ENCODE data around the gene ATF4. TPM values are rescaled to one million over a fixed set of nuclear protein-coding genes. Genes with fewer than 3 reads are reported as not detected.

The ATF4 gene
- total RNA-seq, 1 experiment from 2014 or later = 488 TPM

DNA sequence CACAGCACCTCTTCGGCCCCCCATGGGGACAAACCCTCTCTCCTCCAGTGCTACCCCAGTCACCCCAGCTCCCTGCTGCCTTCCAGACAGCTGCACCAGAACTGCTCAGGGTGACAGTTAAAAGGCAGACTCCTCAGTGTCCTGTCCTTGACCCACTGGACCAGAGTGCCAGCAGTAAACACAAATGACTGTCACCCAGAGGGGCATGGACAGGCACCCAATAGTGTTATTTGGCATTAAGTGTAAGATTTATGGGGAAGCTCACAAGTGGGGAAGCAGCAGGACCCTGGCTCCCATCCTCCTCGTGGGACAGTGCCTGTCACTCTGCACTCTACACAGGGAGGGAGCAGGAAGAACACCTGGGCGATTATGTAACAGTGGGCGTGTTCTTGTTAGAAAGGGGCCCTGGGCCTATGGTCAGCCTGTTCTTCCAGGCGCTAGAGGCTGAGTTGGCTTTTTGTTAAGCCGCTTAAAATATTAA is 7.2 kb downstream of the ATF4 start:
- Histone ChIP-seq H3K27me3 (ENCODE audit: insufficient read depth, low read depth) (no peaks in the 10 kb centered on the region), H3K36me3 (ENCODE audit: low read depth) (peaks cover 24% of the 10 kb centered on the region), H3K9me3 (ENCODE audit: insufficient read depth, low read depth) (no peaks in the 10 kb centered on the region), H3K4me3 (no peak overlapping the region), H2AFZ (no peak overlapping the region), H3K9me2 (ENCODE audit: insufficient read depth) (no peaks in the 10 kb centered on the region), H3K4me1 (replicated peaks; ENCODE audit: insufficient read depth) (peaks cover 47% of the 10 kb centered on the region), H3K79me2 (ENCODE audit: low read depth) (peaks cover 49% of the 10 kb centered on the region), H3F3A (ENCODE audit: insufficient read depth, low read depth) (peaks cover 89% of the 10 kb centered on the region), H3K27ac (0 out of 2 replicates have a peak overlapping the region, but pooled peaks have one; percentile 19), H3K4me2 (peak overlapping the region; percentile 60; the same call in 1 of the 2 replicates), H4K20me1 (ENCODE audit: insufficient read depth) (peaks cover 67% of the 10 kb centered on the region)
- no peak for TF ChIP-seq EZH2 (IDR thresholded peaks at IDR 0.05; ENCODE audit: low read depth)
- TF ChIP-seq, protein P1, sequence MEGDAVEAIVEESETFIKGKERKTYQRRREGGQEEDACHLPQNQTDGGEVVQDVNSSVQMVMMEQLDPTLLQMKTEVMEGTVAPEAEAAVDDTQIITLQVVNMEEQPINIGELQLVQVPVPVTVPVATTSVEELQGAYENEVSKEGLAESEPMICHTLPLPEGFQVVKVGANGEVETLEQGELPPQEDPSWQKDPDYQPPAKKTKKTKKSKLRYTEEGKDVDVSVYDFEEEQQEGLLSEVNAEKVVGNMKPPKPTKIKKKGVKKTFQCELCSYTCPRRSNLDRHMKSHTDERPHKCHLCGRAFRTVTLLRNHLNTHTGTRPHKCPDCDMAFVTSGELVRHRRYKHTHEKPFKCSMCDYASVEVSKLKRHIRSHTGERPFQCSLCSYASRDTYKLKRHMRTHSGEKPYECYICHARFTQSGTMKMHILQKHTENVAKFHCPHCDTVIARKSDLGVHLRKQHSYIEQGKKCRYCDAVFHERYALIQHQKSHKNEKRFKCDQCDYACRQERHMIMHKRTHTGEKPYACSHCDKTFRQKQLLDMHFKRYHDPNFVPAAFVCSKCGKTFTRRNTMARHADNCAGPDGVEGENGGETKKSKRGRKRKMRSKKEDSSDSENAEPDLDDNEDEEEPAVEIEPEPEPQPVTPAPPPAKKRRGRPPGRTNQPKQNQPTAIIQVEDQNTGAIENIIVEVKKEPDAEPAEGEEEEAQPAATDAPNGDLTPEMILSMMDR (conservative IDR thresholded peaks at IDR 0.05) = no peak
- ChIA-PET POLR2A (ENCODE audit: unreplicated experiment) (interaction anchor here (0.9 kb wide), 1 partner anchor 38 kb away, joined by 5 read pairs; no protein-coding TSS in a partner anchor), CTCF (interaction anchor here (0.6 kb wide), 1 partner anchor 195 kb away, joined by 4 read pairs; no protein-coding TSS in a partner anchor)
- intact Hi-C loops (cut with micrococcal nuclease; ENCODE audit: unreplicated experiment) = loop anchor here (5.0 to 10.0 kb wide), 3 partner anchors 283 to 760 kb away; partner anchors contain the start of gene PDGFB
- BruUV-seq (replicated peaks) = no TSS peak
- DNase-seq = peak; percentile 52 to 75

DNA sequence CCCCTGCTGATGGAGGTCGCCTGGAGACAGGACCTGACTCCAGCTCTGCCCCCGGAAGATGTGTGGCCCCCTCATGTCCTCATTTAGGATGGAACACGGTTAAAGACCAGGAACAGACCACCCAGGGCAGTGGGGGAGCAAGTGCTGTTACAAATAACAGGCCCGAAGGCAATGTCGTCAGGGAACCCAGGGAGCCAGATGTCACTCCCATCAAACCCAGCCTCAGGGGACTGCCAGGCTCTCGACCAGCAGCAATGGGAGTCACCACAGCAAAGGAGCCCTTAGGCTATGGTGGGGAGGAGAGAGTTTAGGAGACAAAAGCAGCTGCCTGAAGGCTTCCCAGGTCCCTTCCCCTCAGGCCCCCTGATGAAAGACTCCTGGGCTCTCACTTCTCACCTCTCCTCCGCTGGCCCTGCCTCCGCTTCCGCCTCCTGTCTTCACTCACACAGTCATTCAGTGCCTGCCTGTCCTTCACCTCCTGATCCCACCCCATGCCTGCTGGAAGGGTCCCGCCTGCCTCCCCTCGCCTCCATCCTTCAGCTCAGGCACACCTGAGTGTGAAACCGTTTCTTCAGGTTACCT is 7.8 kb downstream of the ATF4 start:
- intact Hi-C loops (cut with micrococcal nuclease; ENCODE audit: unreplicated experiment) = loop anchor here (2.0 to 10.0 kb wide), 4 partner anchors 33 to 761 kb away; partner anchors contain the start of gene PDGFB
- Histone ChIP-seq H2AFZ (no peak overlapping the region), H3K9me2 (ENCODE audit: insufficient read depth) (no peaks in the 10 kb centered on the region), H3K27me3 (ENCODE audit: insufficient read depth, low read depth) (no peaks in the 10 kb centered on the region), H3K79me2 (ENCODE audit: low read depth) (peaks cover 42% of the 10 kb centered on the region), H3K4me3 (no peak overlapping the region), H4K20me1 (ENCODE audit: insufficient read depth) (peaks cover 61% of the 10 kb centered on the region), H3K4me1 (replicated peaks; ENCODE audit: insufficient read depth) (peaks cover 40% of the 10 kb centered on the region), H3F3A (ENCODE audit: insufficient read depth, low read depth) (peaks cover 83% of the 10 kb centered on the region), H3K27ac (no peak overlapping the region), H3K36me3 (ENCODE audit: low read depth) (peaks cover 18% of the 10 kb centered on the region), H3K9me3 (ENCODE audit: insufficient read depth, low read depth) (no peaks in the 10 kb centered on the region), H3K4me2 (peak overlapping the region; percentile 60)
- TF ChIP-seq, protein P1 (conservative IDR thresholded peaks at IDR 0.05) = no peak
- TF ChIP-seq EZH2 (IDR thresholded peaks at IDR 0.05; ENCODE audit: low read depth) = no peak
- BruUV-seq (replicated peaks) = no TSS peak
- DNase-seq = peak in 1 of 2 experiments; percentile 17
- CTCF ChIA-PET = interaction anchor here (0.8 to 1.2 kb wide), 5 partner anchors 32 to 358 kb away, joined by 3 to 8 read pairs (median 5); partner anchors contain the start of gene TAB1
- POLR2A ChIA-PET (ENCODE audit: unreplicated experiment) = interaction anchor here (0.9 kb wide), 1 partner anchor 38 kb away, joined by 5 read pairs; no protein-coding TSS in a partner anchor

DNA sequence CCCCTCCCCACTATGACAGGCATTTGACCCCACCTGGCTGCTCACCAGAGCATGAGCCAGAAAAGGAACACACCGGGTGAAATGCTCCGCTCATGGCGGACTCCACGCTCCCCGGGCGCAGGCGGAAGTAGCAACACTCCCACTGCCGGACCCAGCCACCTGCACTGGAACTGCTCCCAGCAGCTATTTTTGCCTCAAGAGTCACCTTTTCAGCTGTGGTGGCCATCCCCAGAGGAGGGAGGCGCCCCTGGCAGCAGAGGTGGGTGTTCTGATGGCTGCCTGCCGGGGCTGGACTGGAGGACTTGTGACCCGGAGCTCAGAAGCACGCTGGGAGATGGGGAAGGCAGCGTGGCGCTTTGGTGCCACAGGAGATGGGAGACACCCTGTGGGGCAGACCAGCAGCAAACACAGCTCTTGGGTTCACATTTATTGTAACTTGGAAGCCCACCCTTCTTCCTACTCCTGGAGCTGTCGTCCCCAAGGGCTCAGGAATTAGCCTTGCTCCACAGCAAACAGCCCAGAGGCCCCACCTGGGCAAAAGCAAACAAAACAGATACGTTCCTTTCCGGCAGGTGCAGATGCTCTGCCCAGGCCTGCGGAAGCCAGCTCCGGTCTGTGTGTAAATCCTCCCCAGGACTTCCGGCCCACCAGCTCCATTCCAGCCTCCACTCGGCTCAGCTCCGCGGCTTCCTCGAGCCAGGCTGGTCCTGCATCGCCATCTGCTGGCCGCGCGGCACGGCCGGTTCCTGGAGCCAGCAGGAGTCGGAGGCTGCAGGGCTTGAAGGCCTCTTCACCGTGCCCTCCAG is 8.5 kb downstream of the ATF4 start:
- no peaks in the 10 kb centered on the region for H3K9me3 ChIP-seq (ENCODE audit: insufficient read depth, low read depth)
- no peak overlapping the region for H3K27ac ChIP-seq
- peak; percentile 87 to 91 for DNase-seq
- peaks cover 37% of the 10 kb centered on the region for H3K4me1 ChIP-seq (replicated peaks; ENCODE audit: insufficient read depth)
- peaks cover 81% of the 10 kb centered on the region for H3F3A ChIP-seq (ENCODE audit: insufficient read depth, low read depth)
- H3K27me3 ChIP-seq (ENCODE audit: insufficient read depth, low read depth) = no peaks in the 10 kb centered on the region
- H3K4me2 ChIP-seq = peak overlapping the region; percentile 60
- POLR2A ChIA-PET (ENCODE audit: unreplicated experiment) = interaction anchor here (0.5 to 0.6 kb wide), 5 partner anchors 15 to 1331 kb away, joined by 3 to 8 read pairs (median 5); no protein-coding TSS in a partner anchor
- intact Hi-C loops (cut with micrococcal nuclease; ENCODE audit: unreplicated experiment) = loop anchor here (1.0 to 10.0 kb wide), 5 partner anchors 34 to 762 kb away; partner anchors contain the start of gene PDGFB
- peak overlapping the region; percentile 5; the same call in 1 of the 2 replicates for H3K4me3 ChIP-seq
- H3K79me2 ChIP-seq (ENCODE audit: low read depth) = peaks cover 37% of the 10 kb centered on the region
- no peak for TF ChIP-seq EZH2 (IDR thresholded peaks at IDR 0.05; ENCODE audit: low read depth)
- TF ChIP-seq, protein P1 (conservative IDR thresholded peaks at IDR 0.05) = peak; percentile 98
- peaks cover 17% of the 10 kb centered on the region; the same call in 1 of the 2 replicates for H3K36me3 ChIP-seq (ENCODE audit: low read depth)
- peaks cover 54% of the 10 kb centered on the region for H4K20me1 ChIP-seq (ENCODE audit: insufficient read depth)
- no peaks in the 10 kb centered on the region for H3K9me2 ChIP-seq (ENCODE audit: insufficient read depth)
- BruUV-seq (replicated peaks) = no TSS peak
- CTCF ChIA-PET = interaction anchor here (0.6 to 1.2 kb wide), 28 partner anchors 9 to 1224 kb away, joined by 3 to 17 read pairs (median 4); partner anchors contain the start of genes ATF4, RPL3 and TAB1
- no peak overlapping the region for H2AFZ ChIP-seq

Data from PC-9 (cell line).